NT2/D1 (cell line): ENCODE data around the gene FOLR1.

Source experiments
- DNase-seq: peaks from one replicate; pipeline ENCODE4 v3.0.0-alpha.2; 2011; ENCODE audit warnings: low read depth, low spot score
- H3K27me3 ChIP-seq: 2 replicates; pipeline ENCODE4 v1.6.0; 2011; ENCODE audit warnings: mild to moderate bottlenecking; ENCODE audit not compliant: insufficient read length, insufficient read depth
- H3K36me3 ChIP-seq: 2 replicates; pipeline ENCODE4 v1.6.1; 2011; ENCODE audit warnings: mild to moderate bottlenecking, low read length, mixed read lengths; ENCODE audit not compliant: insufficient read depth, insufficient read length
- H3K4me1 ChIP-seq: 2 replicates; pipeline ENCODE4 v1.5.1; 2011; ENCODE audit not compliant: insufficient read depth, insufficient read length
- H3K4me3 ChIP-seq: 2 replicates; pipeline ENCODE4 v1.5.1; 2011; ENCODE audit warnings: low read depth; ENCODE audit not compliant: insufficient read length
- H3K9ac ChIP-seq: 2 replicates; pipeline ENCODE4 v1.6.0; 2011; ENCODE audit warnings: low read depth; ENCODE audit not compliant: insufficient read length
- H3K9me3 ChIP-seq: 2 replicates; pipeline ENCODE4 v1.5.1; 2011; ENCODE audit warnings: mild to moderate bottlenecking, low read length; ENCODE audit not compliant: insufficient read depth
- SUZ12 ChIP-seq: IDR thresholded peaks from 2 replicates; pipeline ENCODE4 v1.6.1; 2011; ENCODE audit not compliant: insufficient read length, insufficient read depth; ENCODE audit errors: extremely low read depth
- YY1 ChIP-seq: IDR thresholded peaks from 2 replicates; pipeline ENCODE4 v1.6.1; 2011; ENCODE audit not compliant: insufficient read length, insufficient read depth
- ZNF274 ChIP-seq: IDR thresholded peaks from 2 replicates; pipeline ENCODE4 v1.6.1; 2011; ENCODE audit warnings: mild to moderate bottlenecking, low read depth, low read length

The FOLR1 gene

GRCh38 chr11:72231396-72232259 lies 39.7 kb downstream of the FOLR1 start:
- DNase-seq: no peak
- Histone ChIP-seq H3K9ac (no peak overlapping the region), H3K9me3 (no peaks in the 10 kb centered on the region), H3K4me1 (peaks cover 7% of the 10 kb centered on the region), H3K4me3 (no peak overlapping the region), H3K27me3 (no peaks in the 10 kb centered on the region), H3K36me3 (peaks cover 100% of the 10 kb centered on the region)
- TF ChIP-seq ZNF274: no peak

- TF ChIP-seq YY1: no peak
- no peak for TF ChIP-seq ZNF274
- TF ChIP-seq SUZ12: no peak
- Histone ChIP-seq H3K9me3 (no peaks in the 10 kb centered on the region), H3K27me3 (no peaks in the 10 kb centered on the region), H3K4me3 (no peak overlapping the region), H3K4me1 (peaks cover 5% of the 10 kb centered on the region), H3K36me3 (peaks cover 100% of the 10 kb centered on the region), H3K9ac (no peak overlapping the region)
- DNase-seq: no peak
Measured at GRCh38 chr11:72232260-72233055, 40.5 kb downstream of the FOLR1 start.

- Histone ChIP-seq H3K4me1 (peaks cover 10% of the 10 kb centered on the region), H3K36me3 (peaks cover 100% of the 10 kb centered on the region), H3K4me3 (no peak overlapping the region), H3K9ac (no peak overlapping the region), H3K27me3 (no peaks in the 10 kb centered on the region), H3K9me3 (no peaks in the 10 kb centered on the region)
- TF ChIP-seq YY1 (no peak), SUZ12 (no peak), ZNF274 (no peak)
- DNase-seq: no peak
Measured at GRCh38 chr11:72233056-72233772, 41.3 kb downstream of the FOLR1 start.

DNA sequence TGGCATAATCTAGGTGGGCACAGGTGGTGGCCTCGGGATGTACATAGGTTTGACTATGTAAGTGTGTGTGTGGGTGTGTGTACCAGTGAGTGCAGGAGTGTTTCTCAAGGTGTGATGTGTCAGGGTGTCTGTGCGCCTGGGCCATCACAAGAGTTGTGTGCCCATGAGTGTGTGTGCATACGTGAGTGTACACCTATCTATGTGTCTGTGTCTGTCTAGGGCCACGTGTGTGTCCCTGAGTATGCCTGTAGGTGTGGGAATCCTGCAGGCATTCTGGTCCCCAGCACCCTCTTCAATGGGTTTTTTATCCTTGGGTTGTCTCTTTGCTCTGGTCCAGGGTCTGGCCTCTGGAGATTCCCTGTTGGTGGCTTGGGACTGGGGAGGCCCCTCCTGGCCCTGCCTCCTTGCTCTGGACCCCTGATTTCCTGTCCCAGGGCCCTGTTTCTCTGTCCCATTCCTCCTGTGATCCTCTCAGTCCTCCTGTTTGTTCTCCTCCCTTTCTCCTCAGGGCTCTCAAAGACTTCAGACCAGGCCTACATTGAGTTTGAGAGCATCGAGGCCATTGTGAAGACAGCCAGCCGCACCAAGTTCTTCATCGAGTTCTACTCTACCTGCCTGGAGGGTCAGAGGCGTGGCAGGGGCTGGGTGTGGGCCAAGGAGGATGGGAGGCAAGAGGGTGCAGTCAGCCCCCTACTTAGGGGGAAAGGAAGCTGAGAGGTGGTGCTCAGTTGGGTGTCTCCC lies 42.0 kb downstream of the FOLR1 start:
- peaks cover 100% of the 10 kb centered on the region for H3K36me3 ChIP-seq

GRCh38 chr11:72234514-72234830 lies 42.5 kb downstream of the FOLR1 start:
- peaks cover 14% of the 10 kb centered on the region for H3K4me1 ChIP-seq
- no peaks in the 10 kb centered on the region for H3K9me3 ChIP-seq
- no peak overlapping the region for H3K4me3 ChIP-seq
- no peaks in the 10 kb centered on the region for H3K27me3 ChIP-seq
- peaks cover 99% of the 10 kb centered on the region for H3K36me3 ChIP-seq
- no peak overlapping the region for H3K9ac ChIP-seq
- DNase-seq: no peak
- TF ChIP-seq ZNF274 (no peak), YY1 (no peak), SUZ12 (no peak)

More for the DNA sequence above, 42.0 kb downstream of the FOLR1 start:
- H3K9me3 ChIP-seq: no peaks in the 10 kb centered on the region
- peaks cover 13% of the 10 kb centered on the region for H3K4me1 ChIP-seq
- TF ChIP-seq SUZ12: no peak
- TF ChIP-seq YY1: no peak
- no peak for TF ChIP-seq ZNF274
- no peak for DNase-seq
- no peaks in the 10 kb centered on the region for H3K27me3 ChIP-seq
- no peak overlapping the region for H3K4me3 ChIP-seq
- H3K9ac ChIP-seq: no peak overlapping the region

DNA sequence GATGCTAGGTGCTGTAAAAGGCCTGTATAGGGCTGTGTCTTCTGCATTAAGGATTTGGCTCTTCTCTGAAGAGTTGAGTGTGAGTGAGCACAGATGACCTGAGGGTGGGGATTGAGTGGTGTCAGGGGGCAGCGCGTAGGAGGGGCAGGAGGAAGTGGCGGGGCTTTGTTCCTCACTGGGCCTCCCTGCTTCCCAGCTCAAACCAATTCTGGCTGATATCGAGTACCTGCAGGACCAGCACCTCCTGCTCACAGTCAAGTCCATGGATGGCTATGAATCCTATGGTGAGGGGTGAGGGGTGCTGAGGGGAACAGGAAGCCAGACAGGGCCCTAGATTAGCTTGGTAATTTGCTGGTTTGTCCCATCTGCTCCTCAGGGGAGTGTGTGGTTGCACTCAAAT lies 43.0 kb downstream of the FOLR1 start:
- Histone ChIP-seq H3K9me3 (no peaks in the 10 kb centered on the region), H3K4me1 (peaks cover 15% of the 10 kb centered on the region), H3K4me3 (no peak overlapping the region), H3K27me3 (no peaks in the 10 kb centered on the region), H3K36me3 (peaks cover 95% of the 10 kb centered on the region), H3K9ac (no peak overlapping the region)
- DNase-seq: no peak
- TF ChIP-seq SUZ12 (no peak), YY1 (no peak), ZNF274 (no peak)
